Measurements from ENCODE around the gene GRSF1. TPM values are rescaled to one million over a fixed set of nuclear protein-coding genes. Genes with fewer than 3 reads are reported as not detected.

GRSF1 gene
- total and polyA plus RNA-seq, 11 donors: 37.6 to 114 (median 86.8) TPM

GRCh38 chr4:70793626-70794025 lies 46.1 kb downstream of the GRSF1 start:
- H3K36me3 ChIP-seq: peaks cover 3 to 98% (median 94%) of the 10 kb centered on the region in 9 donors
- no peaks in the 10 kb centered on the region for H3K27me3 ChIP-seq
- no peaks in the 10 kb centered on the region for H3K4me1 ChIP-seq
- 94 to 99% (median 96%) methylated on average over 6 of the region's 6 CpGs for WGBS, 4 donors
- no peak overlapping the region for H3K4me3 ChIP-seq
- TF ChIP-seq POLR2A (IDR thresholded peaks at IDR 0.05): no peak
- TF ChIP-seq CTCF (IDR thresholded peaks at IDR 0.05): no peak
- no peak for ATAC-seq
- intact Hi-C loops (cut with DNase I): no loop called here
- H3K9me3 ChIP-seq: peaks cover 0 to 3% (median 0%) of the 10 kb centered on the region in 12 donors
- no peak for DNase-seq
- H3K27ac ChIP-seq: no peak overlapping the region

- Histone ChIP-seq H3K36me3 (peaks cover 0 to 100% (median 97%) of the 10 kb centered on the region in 9 donors), H3K9me3 (no peaks in the 10 kb centered on the region), H3K27me3 (no peaks in the 10 kb centered on the region), H3K4me1 (no peaks in the 10 kb centered on the region), H3K27ac (no peak overlapping the region), H3K4me3 (no peak overlapping the region)
- DNase-seq: no peak
- intact Hi-C loops (cut with DNase I): loop anchor here in 1 of 10 donors (10.0 kb wide), 1 partner anchor 46 kb away; the partner anchor contains the start of gene GRSF1
- TF ChIP-seq POLR2A (IDR thresholded peaks at IDR 0.05): no peak
- no peak for TF ChIP-seq CTCF (IDR thresholded peaks at IDR 0.05)
- WGBS, 4 donors: 80 to 100% (median 95%) methylated on average over 1 of the region's 1 CpG
- no peak for ATAC-seq
Observed at GRCh38 chr4:70788733-70789132, 51.0 kb downstream of the GRSF1 start.

GRCh38 chr4:70787496-70787895 lies 52.2 kb downstream of the GRSF1 start:
- Histone ChIP-seq H3K4me1 (no peaks in the 10 kb centered on the region), H3K27me3 (no peaks in the 10 kb centered on the region), H3K36me3 (peaks cover 0 to 100% (median 97%) of the 10 kb centered on the region in 9 donors), H3K27ac (no peak overlapping the region), H3K9me3 (no peaks in the 10 kb centered on the region), H3K4me3 (no peak overlapping the region)
- no peak for TF ChIP-seq CTCF (IDR thresholded peaks at IDR 0.05)
- 98 to 100% (median 98%) methylated on average over 5 of the region's 5 CpGs for WGBS, 4 donors
- DNase-seq: no peak
- intact Hi-C loops (cut with DNase I): loop anchor here in 1 of 10 donors (10.0 kb wide), 1 partner anchor 47 kb away; the partner anchor contains the start of gene GRSF1
- ATAC-seq: no peak

DNA sequence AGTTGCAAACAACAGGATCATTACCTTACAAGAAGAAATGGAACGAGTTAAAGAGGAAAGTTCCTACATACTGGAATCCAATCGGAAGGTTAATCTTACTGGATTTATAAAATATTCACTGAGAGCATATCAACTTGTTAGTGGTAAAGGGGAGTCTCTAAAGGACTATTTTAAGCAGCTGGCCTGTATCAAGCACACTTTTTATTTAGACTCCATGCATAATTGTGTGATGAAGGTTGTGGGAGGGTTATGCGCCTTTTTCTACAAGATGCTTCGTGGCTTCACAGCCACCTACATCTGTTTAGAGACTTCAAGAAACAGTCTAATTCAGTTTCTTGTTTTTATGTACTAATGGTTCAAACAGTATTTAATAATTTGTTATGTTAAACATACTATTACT lies 56.6 kb downstream of the GRSF1 start:
- Histone ChIP-seq H3K27me3 (no peaks in the 10 kb centered on the region), H3K4me3 (no peak overlapping the region), H3K27ac (no peak overlapping the region), H3K36me3 (peaks cover 0 to 99% (median 93%) of the 10 kb centered on the region in 9 donors), H3K9me3 (no peaks in the 10 kb centered on the region), H3K4me1 (peaks cover 0 to 9% (median 0%) of the 10 kb centered on the region in 12 donors)
- TF ChIP-seq CTCF (IDR thresholded peaks at IDR 0.05) (no peak), POLR2A (IDR thresholded peaks at IDR 0.05) (no peak)
- DNase-seq (no peak), ATAC-seq (no peak)
- 72 to 80% (median 78%) methylated on average over 4 of the region's 4 CpGs for WGBS, 4 donors
- intact Hi-C loops (cut with DNase I): loop anchor here in 1 of 10 donors (10.0 kb wide), 1 partner anchor 52 kb away; the partner anchor contains the start of gene GRSF1
